Esophagus muscularis mucosa (tissue), 3 donors: Measurements from ENCODE around the gene EGR1.

Source experiments
- CTCF ChIP-seq, 3 experiments: fragments of 200-600 bp in 2 of 3; fragments of 450-650 bp in 1 of 3; sonication (generic) in 2 of 3; IDR thresholded peaks; one replicate each; pipeline ENCODE4 v1.5.1; 2017 to 2019; ENCODE audit warnings: antibody characterized with exemption in 3 of 3, mild to moderate bottlenecking in 2 of 3, moderate library complexity in 1 of 3
- POLR2A ChIP-seq: fragments of 450-650 bp; IDR thresholded peaks from one replicate; pipeline ENCODE4 v1.6.1; 2017; ENCODE audit warnings: antibody characterized with exemption, moderate library complexity, mild to moderate bottlenecking, low read depth
- POLR2AphosphoS5 ChIP-seq, 2 donors: sonication (generic); formaldehyde crosslinking; IDR thresholded peaks; one replicate each; pipeline ENCODE4 v1.6.1; 2017; ENCODE audit warnings: antibody characterized with exemption in 2 of 2

GRCh38 chr5:138454121-138454520 is 11.2 kb upstream of the EGR1 start:
- TF ChIP-seq CTCF (IDR thresholded peaks at IDR 0.05) (no peak), POLR2A (no peak), POLR2AphosphoS5 (IDR thresholded peaks at IDR 0.05) (no peak)
